CD14-positive monocyte (primary cell): ENCODE results near the gene CPEB1. TPM values are rescaled to one million over a fixed set of nuclear protein-coding genes. Genes with fewer than 3 reads are reported as not detected.

Experiments
- DNase-seq, 3 donors: peaks; one replicate each; pipeline ENCODE4 v3.0.0-alpha.2; 2011 to 2022
- H2AFZ ChIP-seq: 2 replicates; pipeline ENCODE4 v1.6.0; 2012; ENCODE audit warnings: mild to moderate bottlenecking, low read depth, low read length, inconsistent platforms; ENCODE audit not compliant: insufficient read depth, poor library complexity, severe bottlenecking
- H3K27ac ChIP-seq, 2 donors: 1 replicate in 1 of 2; 2 replicates in 1 of 2; pipeline ENCODE4 v1.5.1; 2012 to 2013; ENCODE audit warnings: low read length in 2 of 2, control low read depth in 1 of 2, inconsistent platforms in 1 of 2, low read depth in 1 of 2, mild to moderate bottlenecking in 1 of 2
- H3K27me3 ChIP-seq, 2 donors: one replicate each; pipeline versions ENCODE4 v1.6.0 to v1.6.1; 2011 to 2013; ENCODE audit warnings: low read length in 2 of 2; ENCODE audit not compliant: control insufficient read depth in 2 of 2, insufficient read depth in 2 of 2
- H3K36me3 ChIP-seq, 2 donors: replicated peaks in 1 of 2; 1 replicate in 1 of 2; 2 replicates in 1 of 2; pipeline versions ENCODE4 v1.5.1 to v1.6.1; 2012 to 2013; ENCODE audit warnings: low read length in 2 of 2, control low read depth in 1 of 2, inconsistent platforms in 1 of 2, mild to moderate bottlenecking in 1 of 2; ENCODE audit not compliant: insufficient read depth in 2 of 2, control insufficient read depth in 1 of 2
- H3K4me1 ChIP-seq, 2 donors: 1 replicate in 1 of 2; 2 replicates in 1 of 2; pipeline versions ENCODE4 v1.5.1 to v1.6.1; 2012 to 2013; ENCODE audit warnings: low read length in 2 of 2, control low read depth in 1 of 2, inconsistent platforms in 1 of 2, mild to moderate bottlenecking in 1 of 2, moderate library complexity in 1 of 2; ENCODE audit not compliant: insufficient read depth in 2 of 2, control insufficient read depth in 1 of 2
- H3K4me2 ChIP-seq: replicated peaks from 2 replicates; pipeline ENCODE3; 2012; ENCODE audit warnings: low read length, moderate library complexity, mild to moderate bottlenecking; ENCODE audit not compliant: poor library complexity, severe bottlenecking; ENCODE audit errors: extremely low read depth
- H3K4me3 ChIP-seq, 3 experiments: fragments of 200-600 bp in 1 of 3; sonication (generic) in 1 of 3; replicated peaks in 1 of 3; 1 replicate in 2 of 3; 2 replicates in 1 of 3; pipeline ENCODE4 v1.5.1; 2011 to 2013; ENCODE audit warnings: low read length in 3 of 3, mild to moderate bottlenecking in 3 of 3, control low read depth in 2 of 3, low read depth in 2 of 3, inconsistent platforms in 1 of 3, moderate library complexity in 1 of 3
- H3K79me2 ChIP-seq: 2 replicates; pipeline ENCODE4 v1.6.0; 2012; ENCODE audit warnings: mild to moderate bottlenecking, control low read depth, inconsistent platforms, low read length, moderate library complexity; ENCODE audit not compliant: insufficient read depth
- H3K9ac ChIP-seq: 2 replicates; pipeline ENCODE4 v1.6.0; 2017; ENCODE audit warnings: low read length, mild to moderate bottlenecking; ENCODE audit not compliant: insufficient read depth, poor library complexity, severe bottlenecking
- H3K9me3 ChIP-seq, 2 donors: replicated peaks in 1 of 2; 1 replicate in 1 of 2; 2 replicates in 1 of 2; pipeline versions ENCODE4 v1.5.1 to v1.6.1; 2012 to 2013; ENCODE audit warnings: low read length in 2 of 2, control low read depth in 1 of 2; ENCODE audit not compliant: control insufficient read depth in 1 of 2, insufficient read depth in 1 of 2
- H4K20me1 ChIP-seq: 2 replicates; pipeline ENCODE4 v1.6.0; 2012; ENCODE audit warnings: mild to moderate bottlenecking, low read length, control low read depth, moderate library complexity; ENCODE audit not compliant: insufficient read depth
- H3K27ac Mint-ChIP-seq, 7 donors: one replicate each; pipeline ENCODE4 v1.8.0; 2020; ENCODE audit warnings: mild to moderate bottlenecking in 7 of 7, mixed read lengths in 7 of 7, moderate library complexity in 6 of 7, inconsistent platforms in 2 of 7
- H3K27me3 Mint-ChIP-seq, 3 donors: one replicate each; pipeline ENCODE4 v1.8.0; 2021 to 2022; ENCODE audit warnings: low read depth in 3 of 3, mild to moderate bottlenecking in 3 of 3, mixed read lengths in 3 of 3, moderate library complexity in 3 of 3, inconsistent platforms in 1 of 3
- H3K36me3 Mint-ChIP-seq, 2 donors: one replicate each; pipeline ENCODE4 v1.8.0; 2020; ENCODE audit warnings: mixed read lengths in 2 of 2, inconsistent platforms in 1 of 2, mild to moderate bottlenecking in 1 of 2
- H3K4me1 Mint-ChIP-seq: one replicate; pipeline ENCODE4 v1.8.0; 2020; ENCODE audit warnings: mild to moderate bottlenecking, mixed read lengths
- H3K4me3 Mint-ChIP-seq, 2 donors: one replicate each; pipeline ENCODE4 v1.8.0; 2020; ENCODE audit warnings: mild to moderate bottlenecking in 2 of 2, mixed read lengths in 2 of 2, moderate library complexity in 1 of 2
- H3K9me3 Mint-ChIP-seq, 7 donors: one replicate each; pipeline ENCODE4 v1.8.0; 2020 to 2022; ENCODE audit warnings: mixed read lengths in 7 of 7, mild to moderate bottlenecking in 6 of 7, moderate library complexity in 6 of 7, inconsistent platforms in 2 of 7
- WGBS: methylation state at CpG from one replicate; pipeline ENCODE4 v1.1.5; 2013; ENCODE audit warnings: missing lambda C conversion rate; ENCODE audit not compliant: insufficient coverage; 5-methylcytosine and 5-hydroxymethylcytosine counted together
- intact Hi-C, 2 donors: fragments of 100-400 bp; cut with micrococcal nuclease; formaldehyde crosslinking; loops; one replicate each; pipeline versions ENCODE4 v1.15.0 to v1.15.1; 2023
- polyA plus RNA-seq, 3 donors: library from polyadenylated mRNA; depleted of rRNA in 1 of 3; unstranded in 2 of 3; stranded (reverse) in 1 of 3; fragments of 300-500 nt in 2 of 3; fragments of >200 nt in 1 of 3; fragmentation: Illumina TruSeq in 2 of 3; gene quantifications; 1 replicate in 2 of 3; 2 replicates in 1 of 3; pipeline ENCODE4 v1.2.3, GENCODE V29; 2012 to 2021
- TF ChIP-seq, protein P1 (sequence below): fragments of 200-600 bp; IDR thresholded peaks from one replicate; pipeline ENCODE4 v1.8.0; 2022; ENCODE audit warnings: antibody characterized with exemption, mild to moderate bottlenecking

Gene CPEB1
- polyA plus RNA-seq, 3 donors, result not detected

DNA sequence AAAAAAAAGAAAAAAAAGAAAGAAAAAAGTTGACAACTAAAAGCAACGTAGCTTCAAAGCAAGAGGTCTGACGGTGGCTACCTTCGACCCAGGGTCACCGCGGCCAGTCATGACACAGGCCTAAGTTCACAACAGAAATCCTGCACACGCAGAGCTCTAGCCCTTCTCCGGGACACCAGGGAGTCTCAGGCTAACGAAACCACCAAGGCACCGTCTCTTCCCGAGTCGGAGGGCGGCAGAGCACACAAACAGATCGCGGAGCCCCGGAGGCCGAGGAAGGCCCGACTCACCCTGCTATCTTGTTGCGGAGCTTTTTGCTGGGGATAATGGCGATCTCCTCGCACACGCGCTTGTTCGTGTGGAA, 107.5 kb downstream of the CPEB1 start:
- peaks cover 33% of the 10 kb centered on the region for H3K79me2 ChIP-seq
- peak overlapping the region; percentile 89 for H3K4me2 ChIP-seq
- H3K4me1 ChIP-seq, result peaks cover 19 to 26% of the 10 kb centered on the region in 2 donors
- peak overlapping the region; percentile 97 for H3K4me3 Mint-ChIP-seq
- H3K36me3 Mint-ChIP-seq, result peaks cover 37 to 44% of the 10 kb centered on the region in 2 donors
- peak overlapping the region; percentile 70 to 98 (median 77) for H3K4me3 ChIP-seq
- peaks cover 0 to under 1% (median 0%) of the 10 kb centered on the region in 7 donors for H3K9me3 Mint-ChIP-seq
- TF ChIP-seq, protein P1, sequence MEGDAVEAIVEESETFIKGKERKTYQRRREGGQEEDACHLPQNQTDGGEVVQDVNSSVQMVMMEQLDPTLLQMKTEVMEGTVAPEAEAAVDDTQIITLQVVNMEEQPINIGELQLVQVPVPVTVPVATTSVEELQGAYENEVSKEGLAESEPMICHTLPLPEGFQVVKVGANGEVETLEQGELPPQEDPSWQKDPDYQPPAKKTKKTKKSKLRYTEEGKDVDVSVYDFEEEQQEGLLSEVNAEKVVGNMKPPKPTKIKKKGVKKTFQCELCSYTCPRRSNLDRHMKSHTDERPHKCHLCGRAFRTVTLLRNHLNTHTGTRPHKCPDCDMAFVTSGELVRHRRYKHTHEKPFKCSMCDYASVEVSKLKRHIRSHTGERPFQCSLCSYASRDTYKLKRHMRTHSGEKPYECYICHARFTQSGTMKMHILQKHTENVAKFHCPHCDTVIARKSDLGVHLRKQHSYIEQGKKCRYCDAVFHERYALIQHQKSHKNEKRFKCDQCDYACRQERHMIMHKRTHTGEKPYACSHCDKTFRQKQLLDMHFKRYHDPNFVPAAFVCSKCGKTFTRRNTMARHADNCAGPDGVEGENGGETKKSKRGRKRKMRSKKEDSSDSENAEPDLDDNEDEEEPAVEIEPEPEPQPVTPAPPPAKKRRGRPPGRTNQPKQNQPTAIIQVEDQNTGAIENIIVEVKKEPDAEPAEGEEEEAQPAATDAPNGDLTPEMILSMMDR, result no peak
- peak overlapping the region; percentile 92 to 96 (median 95) for H3K27ac Mint-ChIP-seq
- peak overlapping the region; percentile 93 for H3K9ac ChIP-seq
- H3K36me3 ChIP-seq, result peaks cover 26 to 39% of the 10 kb centered on the region in 2 donors
- peak overlapping the region; percentile 79 to 95 for H3K27ac ChIP-seq
- peak overlapping the region; percentile 97 for H2AFZ ChIP-seq
- peaks cover 0 to 6% (median 2%) of the 10 kb centered on the region in 3 donors for H3K27me3 Mint-ChIP-seq
- peaks cover 27% of the 10 kb centered on the region for H3K4me1 Mint-ChIP-seq
- peak in 1 of 3 donors; percentile 38 for DNase-seq
- intact Hi-C loops, result loop anchor here (5.0 to 10.0 kb wide), 3 partner anchors 213 to 473 kb away; partner anchors contain the start of gene C15orf40 (in 1 of the 2)
- peaks cover 0 to 3% of the 10 kb centered on the region in 2 donors for H3K27me3 ChIP-seq
- H4K20me1 ChIP-seq, result peaks cover 43% of the 10 kb centered on the region
- under 1% methylated on average over 23 of the region's 23 CpGs for WGBS
- no peaks in the 10 kb centered on the region for H3K9me3 ChIP-seq

DNA sequence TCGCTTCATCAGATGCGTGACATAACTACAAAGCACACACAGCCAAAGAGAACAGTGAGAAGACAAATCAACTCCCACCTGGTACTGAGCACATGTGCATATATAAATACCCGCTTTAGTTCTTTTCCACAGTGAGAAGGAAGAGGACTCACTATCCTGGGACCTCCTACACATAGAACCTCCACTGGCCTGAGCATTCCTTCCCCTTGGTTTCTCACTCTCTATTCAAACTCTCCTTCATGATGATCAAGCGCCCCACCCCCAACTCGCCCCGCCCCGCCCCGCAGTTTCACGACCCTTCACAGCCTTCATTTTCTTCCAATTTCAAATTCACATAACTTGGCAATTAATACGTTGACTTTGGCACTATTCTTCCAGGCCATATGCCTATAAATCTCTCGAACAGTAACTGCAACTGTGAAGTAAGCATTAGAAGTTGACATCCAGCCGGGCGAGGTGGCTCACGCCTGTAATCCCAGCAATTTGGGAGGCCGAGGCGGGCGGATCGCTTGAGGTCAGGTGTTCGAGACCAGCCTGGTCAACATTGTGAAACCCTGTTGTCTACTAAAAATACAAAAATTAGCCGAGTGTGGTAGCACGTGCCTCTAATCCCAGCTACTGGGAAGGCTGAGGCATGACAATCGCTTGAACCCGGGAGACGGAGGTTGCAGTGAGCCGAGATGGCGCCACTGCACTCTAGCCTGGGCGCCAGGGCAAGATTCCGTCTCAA, 108.0 kb downstream of the CPEB1 start:
- H3K27me3 Mint-ChIP-seq, result peaks cover 0 to 6% (median 0%) of the 10 kb centered on the region in 3 donors
- H3K36me3 ChIP-seq, result peaks cover 31 to 45% of the 10 kb centered on the region in 2 donors
- peak overlapping the region; percentile 79 to 95 for H3K27ac ChIP-seq
- H3K27ac Mint-ChIP-seq, result peak overlapping the region; percentile 92 to 96 (median 95)
- H3K9me3 Mint-ChIP-seq, result peaks cover 0 to 3% (median 0%) of the 10 kb centered on the region in 7 donors
- H3K4me2 ChIP-seq, result peak overlapping the region; percentile 89
- peak overlapping the region; percentile 93 for H3K9ac ChIP-seq
- TF ChIP-seq, protein P1, result no peak
- WGBS, result 20% methylated on average over 20 of the region's 28 CpGs
- peak overlapping the region; percentile 97 for H2AFZ ChIP-seq
- no peaks in the 10 kb centered on the region for H3K9me3 ChIP-seq
- intact Hi-C loops, result loop anchor here in 1 of 2 donors (10.0 kb wide), 1 partner anchor 466 kb away; no protein-coding TSS in a partner anchor
- H3K4me3 Mint-ChIP-seq, result peak overlapping the region; percentile 97
- H4K20me1 ChIP-seq, result peaks cover 43% of the 10 kb centered on the region
- H3K36me3 Mint-ChIP-seq, result peaks cover 42 to 50% of the 10 kb centered on the region in 2 donors
- no peaks in the 10 kb centered on the region for H3K27me3 ChIP-seq
- H3K79me2 ChIP-seq, result peaks cover 33% of the 10 kb centered on the region
- H3K4me1 ChIP-seq, result peaks cover 19 to 26% of the 10 kb centered on the region in 2 donors
- peaks cover 27% of the 10 kb centered on the region for H3K4me1 Mint-ChIP-seq
- no peak for DNase-seq
- H3K4me3 ChIP-seq, result peak overlapping the region; percentile 70 to 98 (median 77)
